Body of pancreas (tissue), 4 donors: Measurements from ENCODE around the gene PARP4. TPM values are rescaled to one million over a fixed set of nuclear protein-coding genes. Genes with fewer than 3 reads are reported as not detected.

ENCODE experiments used
- ATAC-seq: fragments of 150-250 bp; one replicate; pipeline ENCODE4 v1.9.1; 2016
- DNase-seq, 4 donors: peaks; one replicate each; pipeline ENCODE4 v3.0.0-alpha.2; 2019
- H3K27ac ChIP-seq, 4 donors: fragments of 200-600 bp; sonication (generic); 1 replicate in 3 of 4; 2 replicates in 1 of 4; pipeline versions ENCODE4 v1.5.1 to v1.6.1; 2016 to 2019; ENCODE audit warnings: mild to moderate bottlenecking in 1 of 4, mixed read lengths in 1 of 4, moderate library complexity in 1 of 4
- H3K27me3 ChIP-seq, 2 donors: fragments of 200-600 bp; sonication (generic); one replicate each; pipeline ENCODE4 v1.6.0; 2016; ENCODE audit warnings: mild to moderate bottlenecking in 1 of 2
- H3K36me3 ChIP-seq, 2 donors: fragments of 200-600 bp; sonication (generic); replicated peaks in 1 of 2; 2 replicates each; pipeline ENCODE4 v1.5.1; 2016; ENCODE audit warnings: low read depth in 2 of 2; ENCODE audit not compliant: insufficient read depth in 1 of 2
- H3K4me1 ChIP-seq: fragments of 200-600 bp; sonication (generic); one replicate; pipeline ENCODE4 v1.6.0; 2016
- H3K4me3 ChIP-seq, 2 donors: fragments of 200-600 bp; sonication (generic); 1 replicate in 1 of 2; 2 replicates in 1 of 2; pipeline ENCODE4 v1.5.1; 2016 to 2019
- H3K9me3 ChIP-seq, 3 donors: fragments of 200-600 bp; sonication (generic); 1 replicate in 2 of 3; 2 replicates in 1 of 3; pipeline ENCODE4 v1.5.1; 2016
- CTCF ChIP-seq, 7 experiments: fragments of 450-650 bp in 4 of 7; fragments of 200-600 bp in 3 of 7; sonication (generic) in 3 of 7; IDR thresholded peaks; one replicate each; pipeline ENCODE4 v1.5.1; 2016 to 2019; ENCODE audit warnings: antibody characterized with exemption in 7 of 7
- POLR2A ChIP-seq, 3 donors: fragments of 450-650 bp; IDR thresholded peaks; one replicate each; pipeline ENCODE4 v1.6.1; 2016; ENCODE audit warnings: antibody characterized with exemption in 3 of 3, mild to moderate bottlenecking in 2 of 3
- WGBS, 2 donors: methylation state at CpG; one replicate each; pipeline ENCODE4 v1.1.5; 2017; 5-methylcytosine and 5-hydroxymethylcytosine counted together
- intact Hi-C: fragments of 100-400 bp; cut with DNase I; formaldehyde crosslinking; loops from one replicate; pipeline ENCODE4 v1.15.1; 2023
- total RNA-seq, 2 donors: library from RNA; depleted of rRNA; stranded (reverse); fragments of >200 nt; gene quantifications; one replicate each; pipeline ENCODE4 v1.1.0, GENCODE V29; 2016

PARP4 gene
- total RNA-seq, 2 donors from 2014 or later: 30.0 to 32.7 TPM

GRCh38 chr13:24528816-24529398, 16.3 kb upstream of the PARP4 start:
- Histone ChIP-seq H3K4me1 (no peaks in the 10 kb centered on the region), H3K9me3 (no peaks in the 10 kb centered on the region), H3K27me3 (no peaks in the 10 kb centered on the region), H3K36me3 (no peaks in the 10 kb centered on the region), H3K4me3 (no peak overlapping the region), H3K27ac (no peak overlapping the region)
- WGBS, 2 donors: 58 to 62% methylated on average over 4 of the region's 4 CpGs
- intact Hi-C loops: no loop called here
- DNase-seq (no peak), ATAC-seq (no peak)
- TF ChIP-seq CTCF (IDR thresholded peaks at IDR 0.05) (no peak), POLR2A (IDR thresholded peaks at IDR 0.05) (no peak)

DNA sequence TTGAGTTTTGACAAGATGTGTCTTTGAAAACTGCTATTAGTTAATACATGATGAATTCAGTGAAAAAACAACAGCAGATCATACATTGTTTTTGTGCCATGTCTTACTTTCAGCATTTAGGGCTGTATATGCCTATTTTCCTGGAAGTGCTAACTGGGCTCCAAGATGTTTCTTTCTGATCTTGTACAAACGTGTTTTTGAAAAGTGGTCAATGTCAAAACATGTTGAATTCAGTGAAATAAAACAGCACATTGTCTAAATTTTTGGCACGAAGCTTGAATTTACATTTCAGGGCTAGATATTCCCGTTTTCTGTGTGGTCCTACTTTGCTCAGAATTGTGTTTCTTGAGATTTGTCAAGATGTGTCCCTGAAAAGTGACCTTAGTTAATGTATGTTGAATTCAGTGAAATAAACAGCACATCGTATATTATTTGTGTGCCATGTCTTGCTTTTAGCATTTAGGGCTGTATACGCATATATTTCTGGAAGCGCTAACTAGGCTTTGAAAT, 14.7 kb upstream of the PARP4 start:
- intact Hi-C loops: no loop called here

DNA sequence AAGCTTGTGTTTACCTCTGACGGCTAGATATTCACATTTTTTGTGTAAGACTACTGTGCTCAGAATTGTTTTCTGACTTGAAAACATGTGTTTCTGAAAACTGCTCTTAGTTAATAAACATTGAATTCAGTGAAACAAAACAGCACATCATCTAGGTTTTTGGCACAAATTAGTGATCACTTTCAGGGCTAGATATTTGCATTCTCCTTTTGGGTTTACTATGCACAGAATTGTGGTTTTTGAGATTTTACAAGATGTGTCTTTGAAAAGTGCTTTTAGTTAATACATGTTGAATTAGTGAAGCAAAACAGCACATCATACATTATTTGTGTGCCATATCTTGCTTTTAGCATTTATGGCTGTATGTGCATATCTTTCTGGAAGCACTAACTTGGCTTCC, 8.2 kb upstream of the PARP4 start:
- Histone ChIP-seq H3K4me1 (no peaks in the 10 kb centered on the region), H3K36me3 (no peaks in the 10 kb centered on the region), H3K27ac (no peak overlapping the region), H3K27me3 (no peaks in the 10 kb centered on the region), H3K4me3 (no peak overlapping the region), H3K9me3 (no peaks in the 10 kb centered on the region)
- intact Hi-C loops: no loop called here
- DNase-seq (no peak), ATAC-seq (no peak)
- WGBS, 2 donors: 86 to 90% methylated on average over 1 of the region's 1 CpG
- TF ChIP-seq CTCF (IDR thresholded peaks at IDR 0.05): no peak
- no peak for TF ChIP-seq POLR2A (IDR thresholded peaks at IDR 0.05)

More for the DNA sequence above, 14.7 kb upstream of the PARP4 start:
- no peak for DNase-seq
- Histone ChIP-seq H3K27ac (no peak overlapping the region), H3K36me3 (no peaks in the 10 kb centered on the region), H3K9me3 (no peaks in the 10 kb centered on the region), H3K27me3 (no peaks in the 10 kb centered on the region), H3K4me1 (no peaks in the 10 kb centered on the region), H3K4me3 (no peak overlapping the region)
- ATAC-seq: no peak
- TF ChIP-seq CTCF (IDR thresholded peaks at IDR 0.05) (no peak), POLR2A (IDR thresholded peaks at IDR 0.05) (no peak)
- 63 to 78% methylated on average over 6 of the region's 6 CpGs for WGBS, 2 donors

GRCh38 chr13:24516919-24517318, 4.3 kb upstream of the PARP4 start:
- WGBS, 2 donors: 65 to 69% methylated on average over 6 of the region's 6 CpGs
- no peak for DNase-seq

More at GRCh38 chr13:24516919-24517318, 4.3 kb upstream of the PARP4 start:
- TF ChIP-seq CTCF (IDR thresholded peaks at IDR 0.05) (no peak), POLR2A (IDR thresholded peaks at IDR 0.05) (no peak)
- no peaks in the 10 kb centered on the region for H3K36me3 ChIP-seq
- H3K9me3 ChIP-seq: no peaks in the 10 kb centered on the region
- H3K4me1 ChIP-seq: peaks cover 5% of the 10 kb centered on the region
- no peak overlapping the region for H3K27ac ChIP-seq
- H3K27me3 ChIP-seq: no peaks in the 10 kb centered on the region
- intact Hi-C loops: no loop called here
- ATAC-seq: no peak
- H3K4me3 ChIP-seq: no peak overlapping the region
